HL-60/S4 treated with retinoic acid at 250 ng/mL for 4 days and 3 days (cell line): ENCODE data around the gene PPRC1.

Source experiments
- in situ Hi-C: fragments of 300-500 bp; cut with MboI; formaldehyde crosslinking; loops from 2 replicates; pipeline ENCODE4 v1.7.0; 2022; ENCODE audit warnings: low sequenced_read_pairs

PPRC1 gene

DNA sequence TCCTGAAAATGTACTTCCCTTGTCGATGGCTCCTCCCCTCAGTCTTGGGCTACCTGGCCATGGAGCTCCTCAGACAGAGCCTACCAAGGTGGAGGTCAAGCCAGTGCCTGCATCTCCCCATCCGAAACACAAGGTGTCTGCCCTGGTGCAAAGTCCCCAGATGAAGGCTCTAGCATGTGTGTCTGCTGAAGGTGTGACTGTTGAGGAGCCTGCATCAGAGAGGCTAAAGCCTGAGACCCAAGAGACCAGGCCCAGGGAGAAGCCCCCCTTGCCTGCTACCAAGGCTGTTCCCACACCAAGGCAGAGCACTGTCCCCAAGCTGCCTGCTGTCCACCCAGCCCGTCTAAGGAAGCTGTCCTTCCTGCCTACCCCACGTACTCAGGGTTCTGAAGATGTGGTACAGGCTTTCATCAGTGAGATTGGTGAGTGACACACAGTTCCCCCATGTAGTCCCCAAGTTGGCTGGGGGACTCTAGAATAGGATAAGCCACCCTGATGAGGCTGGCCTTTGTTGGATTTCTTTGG is 8.8 kb downstream of the PPRC1 start:
- in situ Hi-C loops, result no loop called here

DNA sequence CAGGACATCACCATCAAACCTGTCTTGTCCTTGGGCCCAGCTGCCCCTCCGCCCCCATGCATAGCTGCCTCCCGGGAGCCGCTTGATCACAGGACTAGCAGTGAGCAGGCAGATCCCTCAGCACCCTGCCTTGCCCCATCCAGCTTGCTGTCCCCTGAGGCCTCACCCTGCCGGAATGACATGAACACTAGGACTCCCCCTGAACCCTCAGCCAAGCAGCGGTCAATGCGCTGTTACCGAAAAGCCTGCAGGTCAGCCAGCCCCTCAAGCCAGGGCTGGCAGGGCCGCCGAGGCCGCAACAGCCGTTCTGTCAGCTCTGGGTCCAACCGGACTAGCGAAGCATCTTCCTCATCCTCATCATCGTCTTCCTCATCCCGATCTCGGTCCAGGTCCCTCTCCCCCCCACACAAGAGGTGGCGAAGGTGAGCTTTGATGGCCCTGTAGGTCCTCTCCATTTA is 14.2 kb downstream of the PPRC1 start:
- in situ Hi-C loops, result no loop called here

- in situ Hi-C loops, result no loop called here
These were observed 14.7 kb downstream of the PPRC1 start for GRCh38 chr10:102147561-102147960.

- in situ Hi-C loops, result no loop called here
These were observed 15.4 kb downstream of the PPRC1 start for GRCh38 chr10:102148275-102148674.

GRCh38 chr10:102150970-102151773 is 18.3 kb downstream of the PPRC1 start:
- in situ Hi-C loops, result no loop called here

DNA sequence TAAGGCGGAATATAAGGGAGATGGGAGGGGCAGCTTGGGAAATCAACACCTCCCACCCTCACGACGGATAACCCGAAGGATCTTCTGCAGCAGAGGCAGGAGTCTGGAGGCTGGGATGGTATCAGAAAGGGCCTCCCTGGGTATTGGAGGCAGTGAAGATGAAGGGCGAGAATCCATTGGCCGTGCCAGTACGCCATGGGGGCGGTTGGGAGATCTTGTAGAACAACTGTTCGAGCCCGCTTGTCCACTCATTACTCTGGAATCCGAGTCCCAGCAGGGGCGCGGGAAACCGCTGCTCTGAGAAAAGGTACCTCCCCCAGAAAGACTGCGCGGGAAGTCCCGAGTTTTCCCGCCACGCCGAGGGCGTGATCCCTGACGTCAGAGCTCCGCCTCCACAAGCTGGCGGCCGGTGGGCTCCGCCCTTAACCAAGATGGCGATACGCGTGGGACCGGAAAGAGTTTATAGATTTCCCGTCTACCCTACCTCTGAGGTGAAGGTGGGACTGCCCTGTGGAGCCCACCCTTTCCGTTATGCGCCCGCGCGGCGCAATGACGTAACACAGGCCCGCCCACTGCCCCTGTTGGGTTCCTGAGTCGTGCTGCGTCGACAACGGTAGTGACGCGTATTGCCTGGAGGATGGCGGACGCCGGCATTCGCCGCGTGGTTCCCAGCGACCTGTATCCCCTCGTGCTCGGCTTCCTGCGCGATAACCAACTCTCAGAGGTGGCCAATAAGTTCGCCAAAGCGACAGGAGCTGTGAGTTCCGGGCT is 19.1 kb downstream of the PPRC1 start, which contains the start of gene NOLC1:
Gene NOLC1, plus strand, starts transcription at position 616 of the 771 bp plus-strand sequence. Its CDS starts 22 bp downstream, at position 638.
- in situ Hi-C loops, result no loop called here

GRCh38 chr10:102152545-102152890 is 19.7 kb downstream of the PPRC1 start:
- in situ Hi-C loops, result no loop called here

GRCh38 chr10:102153093-102153620 is 20.3 kb downstream of the PPRC1 start:
- in situ Hi-C loops, result no loop called here

DNA sequence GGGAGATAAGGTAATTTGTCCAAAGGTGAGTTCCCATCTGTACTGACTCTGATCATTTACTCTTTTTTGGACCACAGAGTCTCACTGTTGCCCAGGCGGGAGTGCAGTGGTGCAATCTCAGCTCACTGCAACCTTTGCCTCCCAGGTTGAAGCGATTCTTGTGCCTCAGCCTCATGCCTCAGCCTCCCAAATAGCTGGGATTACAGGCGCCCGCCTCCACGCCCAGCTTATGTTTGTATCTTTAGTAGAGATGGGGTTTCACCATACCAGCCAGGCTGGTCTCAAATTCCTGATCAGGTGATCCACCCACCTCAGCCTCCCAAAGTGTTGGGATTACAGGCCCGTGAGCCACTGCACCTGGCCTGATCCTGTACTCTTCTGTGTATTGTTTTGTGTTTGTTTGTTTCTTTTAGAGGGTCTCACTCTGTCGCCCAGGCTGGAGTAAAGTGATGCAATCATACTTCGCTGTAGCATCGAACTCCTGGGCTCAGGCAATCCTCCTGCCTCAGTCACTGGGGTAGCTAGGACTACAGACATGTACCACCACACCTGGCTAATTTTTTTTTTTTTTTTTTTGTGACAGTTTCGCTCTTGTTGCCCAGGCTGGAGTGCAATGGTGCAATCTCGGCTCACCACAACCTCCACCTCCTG is 21.8 kb downstream of the PPRC1 start:
- in situ Hi-C loops, result no loop called here

DNA sequence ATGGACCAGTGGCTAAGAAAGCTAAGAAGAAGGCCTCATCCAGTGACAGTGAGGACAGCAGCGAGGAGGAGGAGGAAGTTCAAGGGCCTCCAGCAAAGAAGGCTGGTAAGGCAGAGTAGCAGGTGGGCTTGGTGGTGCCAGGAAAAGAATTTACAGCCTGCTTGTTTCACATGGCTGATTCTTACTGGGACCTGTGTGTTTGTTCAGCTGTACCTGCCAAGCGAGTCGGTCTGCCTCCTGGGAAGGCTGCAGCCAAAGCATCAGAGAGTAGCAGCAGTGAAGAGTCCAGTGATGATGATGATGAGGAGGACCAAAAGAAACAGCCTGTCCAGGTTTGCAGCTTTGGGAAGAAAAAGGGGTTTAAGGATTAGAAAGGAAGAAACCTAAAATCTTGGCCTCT is 24.4 kb downstream of the PPRC1 start:
- in situ Hi-C loops, result no loop called here

DNA sequence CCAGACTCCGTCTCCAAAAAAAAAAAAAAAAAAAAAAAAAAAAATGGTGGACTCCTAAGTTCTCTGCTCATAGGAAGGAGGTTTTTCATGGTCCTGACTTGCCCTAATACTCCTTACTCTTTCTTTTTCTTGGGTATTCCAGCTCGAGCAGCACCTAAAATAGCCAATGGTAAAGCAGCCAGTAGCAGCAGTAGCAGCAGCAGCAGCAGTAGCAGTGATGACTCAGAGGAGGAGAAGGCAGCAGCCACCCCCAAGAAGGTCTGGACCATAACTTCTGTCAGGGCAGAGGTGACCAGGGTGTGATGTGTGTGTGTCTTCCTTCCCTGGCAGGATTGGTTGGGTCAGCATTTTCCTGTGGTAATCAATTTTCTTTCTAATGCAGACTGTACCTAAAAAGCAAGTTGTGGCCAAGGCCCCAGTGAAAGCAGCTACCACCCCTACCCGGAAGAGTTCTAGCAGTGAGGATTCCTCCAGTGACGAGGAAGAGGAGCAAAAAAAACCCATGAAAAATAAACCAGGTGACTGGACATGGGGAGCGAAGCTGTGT is 26.3 kb downstream of the PPRC1 start:
- in situ Hi-C loops, result no loop called here

- in situ Hi-C loops, result no loop called here
These were observed 27.0 kb downstream of the PPRC1 start for GRCh38 chr10:102159831-102160230.

DNA sequence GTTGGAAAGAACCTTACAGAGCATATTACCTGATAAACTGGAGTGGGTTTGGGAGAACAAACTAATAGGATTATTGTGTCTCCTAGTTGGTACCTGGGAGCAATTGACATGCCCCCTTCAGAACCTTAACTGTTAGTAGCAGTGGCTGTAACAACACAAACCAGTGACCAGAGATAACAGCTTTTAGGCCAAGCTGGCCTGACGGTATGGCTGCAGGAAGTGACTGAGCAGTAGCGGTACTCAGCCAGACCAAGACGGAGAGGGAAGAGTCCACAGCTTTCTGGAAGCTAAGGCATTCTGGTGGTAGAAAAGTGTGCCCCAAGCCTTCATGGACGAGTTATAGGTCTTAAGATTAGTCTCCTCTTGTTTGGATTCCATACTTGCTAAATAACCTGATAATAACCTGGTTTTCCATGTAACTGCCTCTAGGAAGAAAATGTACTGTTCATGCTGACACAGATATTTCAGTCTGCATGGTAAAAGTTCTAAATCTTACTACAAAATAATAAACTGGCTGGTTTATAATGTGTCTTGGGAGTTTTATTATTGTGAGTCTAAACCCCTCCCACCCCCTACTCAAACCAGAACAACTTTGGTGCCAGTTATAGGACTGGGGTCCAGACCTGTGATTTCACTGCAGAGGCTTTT is 30.6 kb downstream of the PPRC1 start:
- in situ Hi-C loops, result no loop called here

- in situ Hi-C loops, result no loop called here
These were observed 35.0 kb downstream of the PPRC1 start for GRCh38 chr10:102167861-102168260.

DNA sequence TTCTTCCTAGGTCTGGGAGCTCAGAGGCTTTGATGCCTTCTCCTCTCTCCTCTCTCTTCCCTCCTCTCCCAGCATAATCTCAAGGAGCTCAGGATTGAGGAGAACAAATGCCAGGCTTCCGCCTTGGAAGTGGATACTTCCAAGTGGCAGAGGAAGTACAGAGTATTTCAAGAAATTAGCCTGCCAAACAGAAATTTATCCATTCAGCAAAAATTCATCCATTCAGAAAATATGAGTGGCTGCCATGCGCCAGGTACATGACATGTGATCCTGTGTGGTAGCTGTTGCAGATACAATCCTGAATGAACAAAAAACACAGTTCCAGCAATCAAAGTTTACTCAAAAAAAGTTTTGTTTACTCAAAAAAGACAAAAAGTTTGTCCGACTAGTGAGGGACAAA is 37.8 kb downstream of the PPRC1 start:
- in situ Hi-C loops, result no loop called here

DNA sequence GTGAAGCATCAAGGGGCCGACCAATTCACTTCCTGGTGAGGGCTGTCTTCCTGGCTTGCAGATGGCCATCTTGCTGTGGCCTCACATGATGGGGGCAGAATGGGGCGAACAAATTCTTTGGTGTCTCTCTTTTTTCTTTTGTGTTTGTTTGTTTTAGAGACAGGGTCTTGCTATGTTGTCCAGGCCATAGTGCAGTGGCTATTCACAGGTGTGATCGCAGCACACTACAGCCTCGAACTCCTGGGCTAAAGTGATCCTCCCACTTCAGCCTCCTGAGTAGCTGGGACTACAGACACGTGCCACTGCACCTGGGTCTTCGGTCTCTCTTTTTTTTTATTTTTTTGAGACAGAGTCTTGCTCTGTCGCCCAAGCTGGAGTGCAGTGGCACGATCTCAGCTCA is 39.4 kb downstream of the PPRC1 start:
- in situ Hi-C loops, result no loop called here

DNA sequence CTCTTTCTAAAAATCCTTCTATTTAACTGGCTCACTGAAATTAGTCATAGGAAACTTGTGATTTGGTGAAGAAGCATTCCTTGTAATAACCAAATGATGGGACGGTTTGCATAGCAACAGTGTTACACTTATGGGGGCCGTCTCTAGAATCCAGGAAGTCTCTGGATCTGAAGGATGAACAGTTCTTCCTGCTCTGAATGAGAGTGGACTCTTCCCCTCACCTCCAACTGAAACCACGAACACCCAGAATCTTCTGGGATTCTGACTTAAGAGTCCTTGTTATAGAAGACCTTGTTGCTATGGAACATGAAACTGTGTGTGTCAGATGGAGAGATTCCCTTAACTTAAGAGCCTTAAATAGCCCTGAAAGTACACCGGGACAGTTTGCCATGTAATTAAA is 42.6 kb downstream of the PPRC1 start:
- in situ Hi-C loops, result no loop called here

DNA sequence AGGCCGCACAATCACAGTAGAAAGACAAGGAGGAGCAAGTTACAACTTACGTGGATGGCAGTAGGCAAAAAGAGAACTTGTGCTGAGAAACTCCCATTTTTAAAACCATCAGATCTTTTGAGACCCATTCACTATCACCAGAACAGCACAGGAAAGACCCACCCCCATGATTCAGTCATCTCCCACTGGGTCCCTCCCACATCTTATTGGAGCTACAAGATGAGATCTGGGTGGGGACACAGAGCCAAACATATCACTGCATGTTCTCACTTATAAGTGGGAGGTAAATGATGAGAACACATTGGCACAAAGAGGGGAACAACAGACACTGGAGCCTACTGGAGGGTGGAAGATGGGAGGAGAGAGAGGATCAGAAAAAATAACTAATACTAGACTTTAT is 51.8 kb downstream of the PPRC1 start:
- in situ Hi-C loops, result no loop called here

GRCh38 chr10:102185272-102185671 is 52.4 kb downstream of the PPRC1 start:
- in situ Hi-C loops, result no loop called here

DNA sequence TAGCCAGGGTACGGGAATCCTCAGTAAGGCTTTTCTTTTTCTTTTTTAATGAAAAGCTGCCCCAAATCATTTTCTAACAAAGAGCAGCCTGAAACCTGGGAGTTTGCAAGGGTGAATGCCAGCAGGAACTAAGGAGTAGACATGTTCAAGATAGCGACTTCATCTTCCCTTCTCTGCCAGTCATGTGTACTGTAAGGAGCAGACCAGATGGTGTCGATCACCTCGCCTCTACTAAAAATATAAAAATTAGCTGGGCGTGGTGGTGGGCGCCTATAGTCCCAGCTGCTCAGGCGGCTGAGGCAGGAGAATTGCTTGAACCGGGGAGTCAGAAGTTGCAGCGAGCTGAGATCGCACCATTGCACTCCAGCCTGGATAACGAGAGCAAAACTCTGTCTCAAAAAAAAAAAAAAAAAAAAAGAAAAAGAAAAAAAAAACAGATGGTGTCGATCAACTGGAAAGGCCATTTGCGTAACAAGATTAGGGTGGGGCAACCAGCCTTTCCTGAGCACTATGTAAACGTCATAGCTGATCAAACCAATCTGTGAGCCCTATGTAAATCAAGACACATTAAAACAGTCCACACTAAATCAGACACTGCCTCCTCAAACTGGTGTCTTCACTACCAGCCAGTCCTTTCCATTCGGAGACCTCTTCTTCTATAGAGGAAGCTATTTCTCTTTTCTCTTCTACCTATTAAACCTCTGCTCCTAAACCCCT is 53.1 kb downstream of the PPRC1 start:
- in situ Hi-C loops, result no loop called here
